Measurements from ENCODE around the gene SH2D5. TPM values are rescaled to one million over a fixed set of nuclear protein-coding genes. Genes with fewer than 3 reads are reported as not detected.

SH2D5 gene
- total RNA-seq (ENCODE audit: unreplicated experiment) = 1.2 TPM
- long read RNA-seq = 0 reads

DNA sequence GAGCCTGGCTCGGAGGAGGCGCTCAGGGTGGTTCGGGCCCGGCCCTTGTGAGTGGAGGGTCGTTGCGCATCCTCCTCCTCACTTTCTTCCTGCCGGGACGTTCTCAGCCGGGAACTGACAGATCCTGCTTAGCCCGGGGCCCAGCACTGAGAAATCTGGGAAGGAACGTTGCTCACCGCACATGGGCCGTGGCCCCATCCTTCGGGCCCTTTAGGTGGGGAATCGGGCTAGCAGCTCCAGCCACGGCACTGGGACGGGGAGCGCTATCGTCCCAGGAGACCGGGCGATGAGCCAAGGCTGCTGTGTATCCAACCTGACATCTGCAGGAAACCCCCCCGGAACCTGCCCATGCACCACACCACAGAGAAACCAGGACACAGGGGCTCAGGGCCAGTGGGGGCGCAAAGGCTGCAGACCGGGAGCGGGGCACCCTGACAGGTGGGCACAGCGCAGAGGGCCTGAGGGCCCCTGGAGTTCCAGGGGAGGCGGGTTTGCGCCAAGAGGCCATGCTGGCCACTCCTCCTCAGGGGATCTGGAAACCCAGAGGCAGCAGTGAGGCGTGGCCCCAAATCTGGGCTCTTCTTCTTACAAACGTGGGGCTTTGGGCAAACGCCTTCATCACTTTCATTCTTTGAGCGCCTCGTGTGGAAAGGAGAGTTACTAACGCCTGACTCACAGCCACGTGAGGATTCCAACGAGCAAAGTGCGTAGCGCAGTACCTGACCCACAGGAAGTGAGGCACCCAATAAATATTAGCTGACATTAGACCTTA is at the start of gene SH2D5:
Gene SH2D5, minus strand, starts transcription at position 116 of the 772 bp plus-strand sequence. CDS start 4,659 bp downstream, outside the sequence.
- Mint-ChIP-seq H3K27ac (ENCODE audit: unreplicated experiment) (no peak within 1 kb of the TSS), H3K4me1 (ENCODE audit: low read depth, unreplicated experiment) (peaks cover 6% of the 10 kb centered on the region), H3K36me3 (ENCODE audit: unreplicated experiment) (peaks cover 5% of the 10 kb centered on the region), H3K9me3 (ENCODE audit: unreplicated experiment) (peaks cover 6% of the 10 kb centered on the region), H3K4me3 (ENCODE audit: unreplicated experiment) (peak within 1 kb of the TSS; percentile 93), H3K27me3 (ENCODE audit: unreplicated experiment) (peaks cover 16% of the 10 kb centered on the region)
- TF ChIP-seq, protein P1, sequence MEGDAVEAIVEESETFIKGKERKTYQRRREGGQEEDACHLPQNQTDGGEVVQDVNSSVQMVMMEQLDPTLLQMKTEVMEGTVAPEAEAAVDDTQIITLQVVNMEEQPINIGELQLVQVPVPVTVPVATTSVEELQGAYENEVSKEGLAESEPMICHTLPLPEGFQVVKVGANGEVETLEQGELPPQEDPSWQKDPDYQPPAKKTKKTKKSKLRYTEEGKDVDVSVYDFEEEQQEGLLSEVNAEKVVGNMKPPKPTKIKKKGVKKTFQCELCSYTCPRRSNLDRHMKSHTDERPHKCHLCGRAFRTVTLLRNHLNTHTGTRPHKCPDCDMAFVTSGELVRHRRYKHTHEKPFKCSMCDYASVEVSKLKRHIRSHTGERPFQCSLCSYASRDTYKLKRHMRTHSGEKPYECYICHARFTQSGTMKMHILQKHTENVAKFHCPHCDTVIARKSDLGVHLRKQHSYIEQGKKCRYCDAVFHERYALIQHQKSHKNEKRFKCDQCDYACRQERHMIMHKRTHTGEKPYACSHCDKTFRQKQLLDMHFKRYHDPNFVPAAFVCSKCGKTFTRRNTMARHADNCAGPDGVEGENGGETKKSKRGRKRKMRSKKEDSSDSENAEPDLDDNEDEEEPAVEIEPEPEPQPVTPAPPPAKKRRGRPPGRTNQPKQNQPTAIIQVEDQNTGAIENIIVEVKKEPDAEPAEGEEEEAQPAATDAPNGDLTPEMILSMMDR (IDR thresholded peaks at IDR 0.05; ENCODE audit: partially characterized antibody, unreplicated experiment) = peak; percentile 15
- DNase-seq = no peak

DNA sequence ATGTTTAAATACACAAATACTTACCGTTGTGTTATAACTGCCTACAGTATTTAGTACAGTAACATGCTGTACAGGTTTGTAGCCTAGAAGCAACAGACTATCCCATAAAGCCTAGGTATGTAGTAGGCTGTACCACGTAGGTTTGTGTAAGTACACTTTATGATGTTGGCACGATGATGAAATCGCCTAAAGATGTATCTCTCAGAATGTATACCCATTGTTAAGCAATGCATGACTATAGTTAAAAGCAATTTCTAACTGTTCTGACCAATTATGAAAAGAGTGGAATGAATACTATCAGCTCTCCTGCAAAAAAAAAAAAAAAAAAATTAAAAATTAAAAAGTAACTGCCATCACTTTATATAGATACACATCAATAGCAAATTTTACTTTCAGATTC is 43.2 kb upstream of the SH2D5 start:
- Mint-ChIP-seq H3K9me3 (ENCODE audit: unreplicated experiment) (no peaks in the 10 kb centered on the region), H3K4me3 (ENCODE audit: unreplicated experiment) (no peak overlapping the region), H3K27ac (ENCODE audit: unreplicated experiment) (no peak overlapping the region), H3K36me3 (ENCODE audit: unreplicated experiment) (no peaks in the 10 kb centered on the region), H3K4me1 (ENCODE audit: low read depth, unreplicated experiment) (no peaks in the 10 kb centered on the region), H3K27me3 (ENCODE audit: unreplicated experiment) (peaks cover 1% of the 10 kb centered on the region)
- TF ChIP-seq, protein P1 (IDR thresholded peaks at IDR 0.05; ENCODE audit: partially characterized antibody, unreplicated experiment) = no peak
- DNase-seq = no peak

DNA sequence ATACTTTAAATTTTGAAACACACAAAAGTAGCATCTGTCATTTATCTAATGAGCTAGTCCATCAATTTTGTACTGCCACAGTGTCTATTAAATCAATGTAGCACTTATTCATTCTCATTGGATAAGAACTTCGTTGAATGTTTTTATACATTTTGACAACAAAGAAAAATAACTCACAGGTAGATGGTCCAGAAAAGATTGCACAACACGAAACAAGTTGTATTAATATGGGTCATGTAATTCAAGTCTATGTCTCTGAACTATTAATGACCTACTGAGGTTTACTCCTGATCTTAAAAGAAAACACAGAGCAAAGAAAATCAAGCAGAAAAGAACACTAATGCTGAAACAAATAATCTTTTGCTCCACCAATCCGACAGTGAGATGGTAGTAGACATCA is 39.3 kb upstream of the SH2D5 start:
- no peaks in the 10 kb centered on the region for H3K36me3 Mint-ChIP-seq (ENCODE audit: unreplicated experiment)
- no peaks in the 10 kb centered on the region for H3K4me1 Mint-ChIP-seq (ENCODE audit: low read depth, unreplicated experiment)
- DNase-seq = no peak
- H3K27ac Mint-ChIP-seq (ENCODE audit: unreplicated experiment) = no peak overlapping the region
- H3K4me3 Mint-ChIP-seq (ENCODE audit: unreplicated experiment) = no peak overlapping the region
- H3K9me3 Mint-ChIP-seq (ENCODE audit: unreplicated experiment) = no peaks in the 10 kb centered on the region
- TF ChIP-seq, protein P1 (IDR thresholded peaks at IDR 0.05; ENCODE audit: partially characterized antibody, unreplicated experiment) = no peak
- peaks cover 1% of the 10 kb centered on the region for H3K27me3 Mint-ChIP-seq (ENCODE audit: unreplicated experiment)

DNA sequence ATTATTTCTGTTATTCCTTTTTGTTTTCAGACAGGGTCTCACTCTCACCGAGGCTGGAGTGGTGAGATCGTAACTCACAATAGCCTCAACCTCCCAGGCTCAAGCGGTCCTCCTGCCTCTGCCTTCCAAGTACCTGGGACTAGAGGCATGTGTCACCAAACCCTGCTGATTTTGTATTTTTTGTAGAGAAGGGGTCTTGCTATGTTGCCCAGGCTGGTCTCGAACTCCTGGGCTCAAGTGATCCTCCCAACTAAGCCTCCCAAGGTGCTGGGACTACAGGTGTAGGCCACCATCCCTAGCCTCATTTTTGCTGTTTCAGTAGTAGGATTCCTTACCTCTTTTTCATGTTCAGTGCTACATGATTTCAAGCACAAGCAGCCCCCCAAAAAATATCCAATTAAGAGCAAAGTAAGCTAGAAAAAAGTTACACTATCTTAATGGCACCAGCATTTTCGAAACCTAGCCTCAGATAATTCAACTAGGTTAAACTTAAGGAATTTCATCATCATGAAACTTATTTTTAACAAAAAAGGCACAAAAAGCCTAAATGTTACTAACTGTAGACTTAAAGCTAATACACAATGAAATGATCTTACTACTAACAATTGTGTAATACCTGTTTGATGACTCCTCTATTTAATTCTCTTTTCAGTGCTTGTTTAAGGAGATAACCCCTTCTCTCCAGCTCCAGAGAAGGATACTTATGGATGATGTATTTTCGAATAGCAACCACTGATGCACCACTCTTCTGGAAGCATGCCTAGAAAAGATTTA is 38.0 kb upstream of the SH2D5 start:
- H3K27ac Mint-ChIP-seq (ENCODE audit: unreplicated experiment) = no peak overlapping the region
- H3K9me3 Mint-ChIP-seq (ENCODE audit: unreplicated experiment) = no peaks in the 10 kb centered on the region
- no peak overlapping the region for H3K4me3 Mint-ChIP-seq (ENCODE audit: unreplicated experiment)
- TF ChIP-seq, protein P1 (IDR thresholded peaks at IDR 0.05; ENCODE audit: partially characterized antibody, unreplicated experiment) = no peak
- no peaks in the 10 kb centered on the region for H3K36me3 Mint-ChIP-seq (ENCODE audit: unreplicated experiment)
- H3K27me3 Mint-ChIP-seq (ENCODE audit: unreplicated experiment) = no peaks in the 10 kb centered on the region
- no peak for DNase-seq
- H3K4me1 Mint-ChIP-seq (ENCODE audit: low read depth, unreplicated experiment) = no peaks in the 10 kb centered on the region

DNA sequence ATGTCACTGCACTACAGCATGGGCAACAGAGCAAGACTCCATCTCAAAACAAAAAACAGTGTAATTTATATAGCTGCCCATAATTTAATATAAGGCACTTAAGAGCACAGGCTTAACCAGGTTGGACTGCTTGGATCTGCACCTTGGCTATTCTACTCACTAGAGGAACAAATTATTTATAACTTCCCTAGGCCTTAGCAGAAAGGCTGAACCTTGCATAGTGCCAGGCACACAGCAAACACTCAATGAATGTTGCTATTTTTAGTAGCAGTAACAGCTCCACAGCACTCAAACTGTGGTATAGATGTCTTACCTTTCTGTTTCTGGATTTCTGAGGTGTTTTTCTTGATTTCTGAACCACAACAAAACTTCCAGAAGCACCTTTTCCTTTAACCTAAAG is 34.8 kb upstream of the SH2D5 start:
- no peak for DNase-seq
- no peak overlapping the region for H3K4me3 Mint-ChIP-seq (ENCODE audit: unreplicated experiment)
- TF ChIP-seq, protein P1 (IDR thresholded peaks at IDR 0.05; ENCODE audit: partially characterized antibody, unreplicated experiment) = no peak
- no peak overlapping the region for H3K27ac Mint-ChIP-seq (ENCODE audit: unreplicated experiment)
- H3K4me1 Mint-ChIP-seq (ENCODE audit: low read depth, unreplicated experiment) = no peaks in the 10 kb centered on the region
- H3K36me3 Mint-ChIP-seq (ENCODE audit: unreplicated experiment) = no peaks in the 10 kb centered on the region
- no peaks in the 10 kb centered on the region for H3K27me3 Mint-ChIP-seq (ENCODE audit: unreplicated experiment)
- no peaks in the 10 kb centered on the region for H3K9me3 Mint-ChIP-seq (ENCODE audit: unreplicated experiment)

All from glutamatergic neuron (in vitro differentiated cells).